SK-N-MC (cell line): ENCODE data around the gene RPS4Y2.

Experiments
- EZH2 ChIP-seq: fragments of 200-600 bp; sonication (generic); IDR thresholded peaks from one replicate; pipeline ENCODE4 v1.6.1; 2017; ENCODE audit warnings: antibody characterized with exemption
- FOXP2 ChIP-seq: optimal IDR thresholded peaks from 2 replicates; pipeline ENCODE3; 2011; ENCODE audit warnings: mild to moderate bottlenecking, moderate library complexity; ENCODE audit not compliant: insufficient read depth; ENCODE audit errors: extremely low read length, control extremely low read depth
- POLR2AphosphoS5 ChIP-seq: IDR thresholded peaks from 2 replicates; pipeline ENCODE4 v1.6.1; 2012; ENCODE audit warnings: mild to moderate bottlenecking, low read depth, low read length, borderline replicate concordance

GRCh38 chrY:20739806-20740205 is 16.1 kb upstream of the RPS4Y2 start:
- TF ChIP-seq POLR2AphosphoS5 (no peak), EZH2 (no peak), FOXP2 (no peak)
